ENCODE results near the gene PCK1.

DNA sequence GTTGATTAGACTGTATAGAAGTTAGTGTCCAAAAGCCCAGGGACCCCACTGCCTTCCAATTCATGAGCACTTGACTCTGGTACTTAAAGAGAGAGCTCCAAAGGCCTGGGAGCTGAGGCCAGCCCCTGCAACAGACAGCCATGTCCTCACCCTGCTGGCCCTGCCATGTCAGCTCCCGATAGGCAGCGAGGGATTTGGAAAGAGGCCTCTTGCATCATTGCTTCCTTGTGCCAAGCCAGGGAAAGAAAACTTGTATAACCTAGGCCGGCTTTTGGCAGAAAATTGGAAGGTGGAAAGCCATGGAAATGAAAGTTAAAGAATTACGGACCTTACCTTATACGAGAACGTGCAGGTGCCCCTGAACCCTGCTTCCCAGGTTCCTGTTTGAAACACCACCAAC, 8.4 kb upstream of the PCK1 start:
- TF ChIP-seq YY1 (IDR thresholded peaks at IDR 0.05; ENCODE audit: insufficient read depth, insufficient read length) (no peak), ZNF274 (IDR thresholded peaks at IDR 0.05; ENCODE audit: low read depth, low read length) (no peak), SUZ12 (IDR thresholded peaks at IDR 0.05; ENCODE audit: extremely low read depth, insufficient read depth, insufficient read length) (no peak)
